NCI-H1092 treated with DMSO at 0.1 percent for 48 hours (cell line): ENCODE measurements around the gene NDFIP2.
"Not testable (repeated sequence)": the region's sequence is repeated elsewhere in the genome, so short reads cannot be mapped to it uniquely, and the experiment has no call there.

Experiments used
- DNase-seq: peaks from one replicate; lab custom pipeline; 2025; lab: John Stamatoyannopoulos, UW

The NDFIP2 gene

GRCh38 chr13:79533781-79534400, 52.9 kb downstream of the NDFIP2 start:
- no peak for DNase-seq

GRCh38 chr13:79534596-79534995, 53.6 kb downstream of the NDFIP2 start:
- no peak for DNase-seq

DNA sequence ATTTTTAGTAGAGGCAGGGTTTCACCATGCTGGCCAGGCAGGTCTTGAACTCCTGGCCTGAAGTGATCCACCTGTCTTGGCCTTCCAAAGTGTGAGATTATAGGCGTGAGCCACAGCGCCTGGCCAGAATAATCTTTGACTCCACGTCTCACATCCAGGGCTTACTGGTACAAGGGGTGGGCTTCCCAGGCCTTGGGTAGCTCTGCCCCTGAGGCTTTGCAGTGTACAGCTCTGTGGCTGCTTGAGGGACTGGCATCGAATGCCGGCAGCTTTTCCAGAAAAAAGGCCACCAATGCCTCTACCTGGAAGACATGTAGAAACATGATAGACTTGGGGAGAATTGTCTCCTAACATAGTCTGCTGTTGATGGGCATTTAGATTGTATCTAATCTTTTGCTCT, 57.8 kb downstream of the NDFIP2 start:
- DNase-seq, result no peak

DNA sequence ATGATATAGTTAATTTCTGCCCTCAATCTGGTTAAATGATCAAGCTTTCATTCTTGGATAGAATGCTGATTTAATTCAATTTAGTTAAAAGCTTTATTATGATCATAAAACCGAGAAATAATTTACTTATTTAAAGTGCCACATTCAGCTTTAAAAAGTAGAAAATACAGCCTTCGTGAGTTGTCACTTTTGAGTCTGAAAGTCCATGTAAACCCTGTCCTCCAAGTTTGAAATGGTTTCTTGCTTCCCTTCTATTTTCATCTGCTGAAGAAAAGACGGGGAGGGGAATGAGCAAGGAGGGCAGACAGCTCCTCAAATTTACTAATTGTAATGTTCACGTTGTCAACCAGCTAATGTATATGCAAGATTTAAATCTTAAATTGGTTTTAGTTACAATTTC, 59.5 kb downstream of the NDFIP2 start:
- DNase-seq, result no peak

GRCh38 chr13:79541426-79542049, 60.6 kb downstream of the NDFIP2 start:
- peak; percentile 66 for DNase-seq

DNA sequence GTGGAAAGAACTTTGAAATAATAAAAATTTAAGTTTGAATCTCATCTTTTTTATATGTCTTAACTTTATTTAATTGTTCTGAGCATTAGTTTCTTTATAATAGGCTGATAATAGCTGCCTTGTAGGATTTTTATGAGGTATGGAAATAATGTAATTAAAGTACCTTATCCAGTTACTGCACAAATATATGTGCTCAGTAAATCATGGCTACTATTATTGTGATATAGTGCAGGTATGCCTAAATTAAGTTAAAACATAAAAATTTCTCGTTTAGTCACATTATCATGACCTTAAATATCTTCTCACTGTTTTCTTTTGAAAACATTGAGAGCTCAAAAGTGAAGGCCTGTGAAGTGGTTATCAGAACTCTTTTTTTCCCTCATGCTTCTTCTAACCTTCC, 62.9 kb downstream of the NDFIP2 start:
- DNase-seq, result no peak

- no peak for DNase-seq
Observed at GRCh38 chr13:79547211-79548195, 66.5 kb downstream of the NDFIP2 start.

DNA sequence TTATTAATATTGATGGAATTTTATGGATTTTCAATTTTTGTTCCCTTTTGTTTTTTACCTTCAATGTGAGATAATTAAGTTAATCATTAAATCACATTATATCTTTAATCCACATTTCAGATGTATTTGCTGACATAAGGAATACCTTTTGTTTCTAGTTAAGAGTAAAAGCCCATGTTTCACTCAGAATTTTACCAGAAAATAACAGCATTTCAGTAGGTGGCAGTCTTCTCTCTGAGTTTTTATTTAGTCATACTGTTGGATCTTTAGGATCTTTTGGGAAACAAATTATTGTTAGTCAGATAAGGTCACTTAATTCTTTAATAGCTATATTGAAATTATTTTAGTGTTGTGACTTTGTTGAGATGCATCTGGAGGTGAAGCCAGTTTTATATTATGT, 67.9 kb downstream of the NDFIP2 start:
- no peak for DNase-seq

- DNase-seq, result no peak
Observed at GRCh38 chr13:79549355-79550106, 68.6 kb downstream of the NDFIP2 start.

DNA sequence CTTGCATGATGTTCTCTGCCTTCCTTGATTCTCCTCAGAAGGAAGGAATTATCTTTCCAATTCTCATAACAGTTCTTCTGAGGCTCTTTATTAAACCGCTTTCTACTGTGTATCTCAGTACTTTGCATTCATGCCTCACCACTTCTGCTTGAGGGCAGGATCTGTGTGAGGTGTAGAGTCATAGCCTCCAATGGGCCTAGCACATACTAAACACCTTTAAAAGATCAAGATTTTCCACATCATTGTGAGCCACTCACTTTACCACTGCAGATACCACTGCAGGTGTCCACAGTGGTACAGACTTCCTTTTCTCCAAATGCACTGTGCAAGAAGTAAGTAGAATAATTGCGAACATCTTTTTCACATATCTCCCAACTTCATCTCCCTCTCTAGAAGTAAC, 76.7 kb downstream of the NDFIP2 start:
- no peak for DNase-seq

- no peak for DNase-seq
Observed at GRCh38 chr13:79560954-79561353, 80.0 kb downstream of the NDFIP2 start.

DNA sequence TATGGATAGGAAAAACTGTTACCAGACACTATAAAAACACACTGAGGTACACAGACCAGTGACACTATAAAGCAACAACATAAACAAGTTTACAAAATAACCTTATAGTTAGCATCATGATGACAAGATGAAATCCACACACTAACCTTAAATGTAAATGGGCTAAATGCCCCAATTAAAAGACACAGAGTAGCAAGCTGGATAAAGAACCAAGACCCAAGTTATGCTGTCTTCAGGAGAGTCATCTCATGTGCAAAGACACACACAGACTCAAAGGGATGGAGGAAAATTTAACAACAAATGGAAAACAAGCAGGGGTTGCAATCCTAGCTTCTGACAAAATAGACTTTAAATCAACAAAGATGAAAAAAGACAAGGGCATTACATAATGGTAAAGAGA, 81.6 kb downstream of the NDFIP2 start:
- DNase-seq, result no peak

- DNase-seq, result no peak
Observed at GRCh38 chr13:79566118-79566517, 85.2 kb downstream of the NDFIP2 start.

DNA sequence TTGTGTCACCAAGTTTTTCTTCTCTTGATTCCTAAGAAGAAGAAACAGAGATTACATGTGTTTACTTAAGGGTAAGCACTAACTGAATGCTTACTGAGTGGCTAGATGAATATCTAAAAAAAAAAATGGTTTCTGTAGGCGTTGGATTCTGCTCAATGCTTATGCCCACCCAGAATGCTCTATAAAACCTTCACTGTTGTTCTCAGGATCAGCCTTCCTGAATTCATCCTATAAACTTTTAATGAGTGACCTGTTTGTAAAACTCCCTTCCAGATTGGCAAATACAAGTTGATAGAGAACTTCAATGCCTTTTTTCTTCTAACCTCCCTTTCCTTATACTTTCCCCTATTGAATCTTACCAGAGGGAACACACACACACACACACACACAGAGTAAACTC, 90.2 kb downstream of the NDFIP2 start:
- DNase-seq, result no peak

DNA sequence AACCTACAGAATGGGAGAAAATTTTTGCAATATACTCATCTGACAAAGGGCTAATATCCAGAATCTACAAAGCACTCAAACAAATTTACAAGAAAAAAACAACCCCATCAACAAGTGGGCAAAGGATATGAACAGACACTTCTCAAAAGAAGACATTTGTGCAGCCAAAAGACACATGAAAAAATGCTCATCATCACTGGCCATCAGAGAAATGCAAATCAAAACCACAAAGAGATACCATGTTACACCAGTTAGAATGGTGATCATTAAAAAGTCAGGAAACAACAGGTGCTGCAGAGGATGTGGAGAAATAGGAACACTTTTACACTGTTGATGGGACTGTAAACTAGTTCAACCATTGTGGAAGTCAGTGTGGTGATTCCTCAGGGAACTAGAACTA, 92.9 kb downstream of the NDFIP2 start:
- not testable (repeated sequence) for DNase-seq

DNA sequence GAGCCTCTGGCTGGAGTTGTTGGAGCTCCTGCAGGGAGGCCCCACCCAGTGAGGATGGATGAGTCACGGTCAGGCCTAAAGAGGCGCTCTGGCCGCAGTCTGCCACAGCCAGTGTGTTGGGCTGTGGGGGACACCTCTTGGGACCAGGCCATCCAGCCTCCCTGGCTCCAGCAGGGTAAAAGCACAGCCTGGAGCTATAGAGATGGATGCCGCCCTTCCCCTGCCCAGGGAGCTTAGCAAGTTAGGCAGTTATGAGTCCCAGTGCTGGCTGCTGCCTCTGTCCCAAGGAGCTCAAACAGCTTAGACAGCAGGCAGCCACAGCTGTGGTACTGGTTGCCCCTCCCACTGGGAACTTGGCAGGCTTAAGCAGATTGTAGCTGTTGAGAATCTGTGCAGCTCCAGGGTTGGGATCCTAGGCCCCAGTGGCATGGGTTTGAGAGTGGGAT, 100.9 kb downstream of the NDFIP2 start:
- DNase-seq, result no peak

- no peak for DNase-seq
Observed at GRCh38 chr13:79582896-79583295, 101.9 kb downstream of the NDFIP2 start.

- no peak for DNase-seq
Observed at GRCh38 chr13:79585033-79585432, 104.1 kb downstream of the NDFIP2 start.

- DNase-seq, result no peak
Observed at GRCh38 chr13:79589603-79590393, 108.8 kb downstream of the NDFIP2 start.

DNA sequence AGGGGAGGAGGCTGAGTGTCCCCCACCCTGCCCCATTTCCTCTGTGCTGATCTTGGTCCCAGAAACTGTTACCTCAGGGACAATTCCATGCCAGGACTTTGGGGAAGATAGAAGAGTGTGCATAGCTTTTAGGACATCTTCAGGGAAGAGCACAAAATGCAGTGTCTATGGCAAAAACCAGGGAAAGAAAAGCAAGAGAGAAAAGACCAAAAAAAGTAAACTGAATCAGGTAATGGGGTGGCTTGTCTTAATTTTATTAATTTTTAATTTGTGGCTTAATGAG, 109.4 kb downstream of the NDFIP2 start:
- no peak for DNase-seq

GRCh38 chr13:79591493-79591892, 110.5 kb downstream of the NDFIP2 start:
- DNase-seq, result no peak

DNA sequence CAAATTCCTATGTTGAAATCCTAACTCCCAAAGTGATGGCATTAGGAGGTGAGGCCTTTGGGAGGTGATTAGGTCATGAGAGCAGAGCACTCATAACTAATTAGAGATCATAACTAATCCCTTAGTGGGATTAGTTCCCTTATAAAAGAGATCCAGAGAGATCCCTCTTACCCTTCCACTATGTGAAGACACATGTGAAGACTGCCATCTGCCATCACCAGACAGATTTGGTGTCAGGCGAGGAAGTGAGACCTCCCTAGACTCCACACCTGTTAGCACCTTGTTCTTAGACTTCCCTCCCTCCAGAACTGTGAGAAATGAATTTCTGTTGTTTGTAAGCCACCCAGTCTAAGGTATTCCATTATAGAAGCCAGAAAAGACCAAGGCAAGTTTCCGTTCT, 112.2 kb downstream of the NDFIP2 start:
- no peak for DNase-seq
